KMS-11 (cell line): Measurements from ENCODE around the gene LMO1.

Source experiments
- H2AFZ ChIP-seq: fragments of 200-600 bp; sonication (generic); 2 replicates; pipeline ENCODE4 v1.6.1; 2016; ENCODE audit warnings: antibody characterized with exemption, mixed run types, low read depth
- H3K27ac ChIP-seq: fragments of 200-600 bp; sonication (generic); 2 replicates; pipeline ENCODE4 v1.6.1; 2016; ENCODE audit warnings: mild to moderate bottlenecking, mixed run types
- H3K27me3 ChIP-seq: fragments of 200-600 bp; sonication (generic); 2 replicates; pipeline ENCODE4 v1.6.1; 2017; ENCODE audit warnings: mild to moderate bottlenecking, low read depth, mixed run types, moderate library complexity; ENCODE audit not compliant: insufficient read depth
- H3K36me3 ChIP-seq: fragments of 200-600 bp; sonication (generic); 2 replicates; pipeline ENCODE4 v1.6.1; 2017; ENCODE audit warnings: mild to moderate bottlenecking, mixed run types; ENCODE audit not compliant: insufficient read depth
- H3K4me1 ChIP-seq: fragments of 200-600 bp; sonication (generic); 2 replicates; pipeline ENCODE4 v1.6.1; 2016; ENCODE audit warnings: mild to moderate bottlenecking, low read depth, mixed run types; ENCODE audit not compliant: poor library complexity, severe bottlenecking
- H3K4me2 ChIP-seq: fragments of 200-600 bp; sonication (generic); 2 replicates; pipeline ENCODE4 v1.7.0; 2016; ENCODE audit warnings: mild to moderate bottlenecking, mixed run types
- H3K4me3 ChIP-seq: fragments of 200-600 bp; sonication (generic); IDR thresholded peaks from 2 replicates; pipeline ENCODE4 v1.6.1; 2017; ENCODE audit warnings: low read depth, low read length, mixed read lengths; ENCODE audit not compliant: insufficient read depth
- H3K79me2 ChIP-seq: fragments of 200-600 bp; sonication (generic); 2 replicates; pipeline ENCODE4 v1.6.1; 2016; ENCODE audit warnings: low read depth, mixed run types; ENCODE audit not compliant: insufficient read depth
- H3K9ac ChIP-seq: fragments of 200-600 bp; sonication (generic); 2 replicates; pipeline ENCODE4 v1.6.1; 2016; ENCODE audit warnings: mild to moderate bottlenecking, mixed run types
- H4K20me1 ChIP-seq: fragments of 200-600 bp; sonication (generic); 2 replicates; pipeline ENCODE4 v1.6.1; 2016; ENCODE audit warnings: mild to moderate bottlenecking, mixed run types; ENCODE audit not compliant: insufficient read depth
- TF ChIP-seq, protein P1 (sequence below): fragments of 200-600 bp; sonication (generic); conservative IDR thresholded peaks from 2 replicates; pipeline ENCODE4 v1.6.1; 2017; ENCODE audit warnings: low read depth, mild to moderate bottlenecking, antibody characterized with exemption, low read length, moderate library complexity, mixed read lengths

Gene LMO1

DNA sequence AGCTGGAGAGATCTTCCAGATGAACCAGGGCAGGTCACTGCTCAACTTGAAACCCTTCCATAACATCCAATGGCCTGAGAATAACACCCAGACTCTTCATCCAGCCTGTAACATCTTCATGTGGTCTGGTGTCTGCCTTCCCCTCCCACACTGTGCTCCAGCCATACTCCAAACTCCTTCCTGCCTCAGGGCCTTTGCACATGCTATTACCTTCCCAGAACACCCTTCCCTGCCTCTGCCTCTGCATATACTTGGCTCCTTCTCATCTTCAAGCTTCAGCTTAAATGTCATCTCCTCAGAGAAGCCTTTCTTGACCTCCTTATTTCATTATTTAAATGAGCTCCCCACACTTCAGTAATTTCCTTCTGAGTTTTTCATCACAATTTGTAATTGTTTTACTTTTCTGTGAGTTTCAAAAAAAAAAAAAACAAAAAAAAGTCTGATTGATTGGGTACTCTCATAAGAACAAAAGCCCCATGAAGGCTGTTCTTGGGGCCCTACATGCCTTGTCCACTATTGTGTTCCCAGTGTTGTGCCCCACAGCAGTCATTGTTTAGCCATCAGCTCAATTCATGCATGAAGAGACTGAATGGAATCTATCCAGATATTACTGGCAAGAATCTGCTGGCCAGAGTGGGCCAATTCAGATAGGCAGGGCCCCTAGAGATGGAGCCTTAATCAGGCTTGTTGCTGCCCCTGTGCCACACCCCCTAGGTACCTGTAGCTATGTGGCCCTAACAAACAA lies 22.1 kb downstream of the LMO1 start:
- TF ChIP-seq, protein P1, sequence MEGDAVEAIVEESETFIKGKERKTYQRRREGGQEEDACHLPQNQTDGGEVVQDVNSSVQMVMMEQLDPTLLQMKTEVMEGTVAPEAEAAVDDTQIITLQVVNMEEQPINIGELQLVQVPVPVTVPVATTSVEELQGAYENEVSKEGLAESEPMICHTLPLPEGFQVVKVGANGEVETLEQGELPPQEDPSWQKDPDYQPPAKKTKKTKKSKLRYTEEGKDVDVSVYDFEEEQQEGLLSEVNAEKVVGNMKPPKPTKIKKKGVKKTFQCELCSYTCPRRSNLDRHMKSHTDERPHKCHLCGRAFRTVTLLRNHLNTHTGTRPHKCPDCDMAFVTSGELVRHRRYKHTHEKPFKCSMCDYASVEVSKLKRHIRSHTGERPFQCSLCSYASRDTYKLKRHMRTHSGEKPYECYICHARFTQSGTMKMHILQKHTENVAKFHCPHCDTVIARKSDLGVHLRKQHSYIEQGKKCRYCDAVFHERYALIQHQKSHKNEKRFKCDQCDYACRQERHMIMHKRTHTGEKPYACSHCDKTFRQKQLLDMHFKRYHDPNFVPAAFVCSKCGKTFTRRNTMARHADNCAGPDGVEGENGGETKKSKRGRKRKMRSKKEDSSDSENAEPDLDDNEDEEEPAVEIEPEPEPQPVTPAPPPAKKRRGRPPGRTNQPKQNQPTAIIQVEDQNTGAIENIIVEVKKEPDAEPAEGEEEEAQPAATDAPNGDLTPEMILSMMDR, result no peak
- no peak overlapping the region for H3K4me2 ChIP-seq
- no peak overlapping the region for H2AFZ ChIP-seq
- H3K36me3 ChIP-seq, result no peaks in the 10 kb centered on the region
- no peaks in the 10 kb centered on the region for H3K4me1 ChIP-seq
- H3K4me3 ChIP-seq, result no peak overlapping the region
- no peak overlapping the region for H3K9ac ChIP-seq
- no peaks in the 10 kb centered on the region for H3K27me3 ChIP-seq
- H3K27ac ChIP-seq, result no peak overlapping the region
- no peaks in the 10 kb centered on the region for H4K20me1 ChIP-seq
- H3K79me2 ChIP-seq, result no peaks in the 10 kb centered on the region

DNA sequence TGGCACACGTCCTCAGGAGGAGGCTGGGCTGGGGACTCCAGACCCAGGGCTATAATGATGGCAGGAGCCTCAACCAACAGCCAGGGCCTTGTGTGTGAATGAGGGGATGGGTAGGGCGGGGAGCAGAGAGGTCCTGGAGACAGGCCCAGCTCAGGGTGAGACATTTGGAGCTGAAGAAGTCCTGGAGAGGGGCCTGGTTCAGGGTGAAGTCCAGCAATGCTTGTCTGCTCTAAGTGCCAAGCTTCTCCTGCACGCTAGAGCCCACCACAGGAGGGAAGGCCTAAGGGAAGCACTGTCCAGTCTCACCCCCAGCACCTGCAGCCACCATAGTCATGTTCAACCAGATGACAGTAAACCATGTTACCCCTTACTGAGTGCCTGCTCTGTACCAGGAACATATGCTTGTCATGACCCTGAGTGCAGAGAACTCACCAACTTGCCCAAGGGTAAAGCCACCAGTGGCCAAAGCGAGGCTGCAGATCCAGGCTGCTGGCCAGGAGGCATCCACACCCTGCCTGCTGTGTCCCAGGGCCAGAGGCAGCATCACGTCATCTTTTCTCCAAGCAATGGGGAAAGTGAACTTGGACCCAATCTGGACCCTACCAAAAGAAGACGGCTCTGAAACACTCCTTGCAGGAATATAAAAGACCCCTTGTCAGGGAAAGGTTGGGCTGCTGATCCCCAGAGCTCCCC lies 24.0 kb downstream of the LMO1 start:
- Histone ChIP-seq H3K4me3 (no peak overlapping the region), H3K4me1 (peaks cover 11% of the 10 kb centered on the region), H2AFZ (no peak overlapping the region), H3K27me3 (no peaks in the 10 kb centered on the region), H3K4me2 (no peak overlapping the region), H3K79me2 (no peaks in the 10 kb centered on the region), H3K36me3 (no peaks in the 10 kb centered on the region), H3K27ac (no peak overlapping the region), H4K20me1 (no peaks in the 10 kb centered on the region), H3K9ac (no peak overlapping the region)
- TF ChIP-seq, protein P1, result no peak

DNA sequence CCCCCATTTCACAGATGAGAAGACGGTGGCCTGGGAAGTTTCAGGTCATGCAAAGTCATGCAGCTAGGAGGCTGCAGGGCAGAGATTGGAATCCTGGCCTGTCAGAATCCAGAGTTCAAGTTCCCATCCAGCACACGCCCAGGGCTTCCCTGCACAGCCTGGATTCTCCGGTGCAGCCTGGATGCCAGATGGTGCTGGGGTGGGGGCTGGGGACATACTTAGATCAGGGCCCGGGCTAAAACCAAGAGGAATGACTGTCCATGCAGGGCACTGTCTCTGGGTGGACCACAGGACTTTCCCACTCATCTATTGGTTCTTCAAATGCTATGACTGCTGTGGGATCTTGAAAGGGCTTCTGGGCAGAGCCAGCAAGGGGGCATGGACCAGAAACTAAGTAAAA lies 24.6 kb downstream of the LMO1 start:
- H3K36me3 ChIP-seq, result no peaks in the 10 kb centered on the region
- no peaks in the 10 kb centered on the region for H3K79me2 ChIP-seq
- no peaks in the 10 kb centered on the region for H4K20me1 ChIP-seq
- TF ChIP-seq, protein P1, result no peak
- H3K4me3 ChIP-seq, result no peak overlapping the region
- H3K27me3 ChIP-seq, result no peaks in the 10 kb centered on the region
- no peak overlapping the region for H3K27ac ChIP-seq
- no peak overlapping the region for H2AFZ ChIP-seq
- no peak overlapping the region for H3K4me2 ChIP-seq
- peaks cover 13% of the 10 kb centered on the region for H3K4me1 ChIP-seq
- no peak overlapping the region for H3K9ac ChIP-seq

DNA sequence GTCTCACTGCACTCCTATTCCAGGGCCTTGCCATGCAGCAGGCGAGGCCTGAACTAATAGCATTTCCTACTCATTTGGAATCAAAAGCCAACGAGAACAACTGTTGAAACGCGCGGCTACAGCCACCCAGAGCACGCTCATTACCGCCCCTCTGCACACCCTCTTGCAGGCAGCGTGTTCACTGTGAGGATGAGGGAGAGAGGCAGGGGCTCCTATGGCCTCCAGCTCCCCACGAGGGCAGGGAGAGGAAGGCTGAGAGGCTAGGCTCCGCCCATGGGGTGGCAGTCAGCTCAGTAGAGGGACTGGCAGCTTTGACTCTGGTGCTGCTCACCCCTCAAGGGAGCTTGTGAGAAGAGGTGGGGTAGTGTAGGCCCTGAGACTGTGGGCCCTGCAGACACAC lies 26.2 kb downstream of the LMO1 start:
- Histone ChIP-seq H3K4me3 (no peak overlapping the region), H3K36me3 (no peaks in the 10 kb centered on the region), H2AFZ (no peak overlapping the region), H4K20me1 (no peaks in the 10 kb centered on the region), H3K27me3 (no peaks in the 10 kb centered on the region), H3K9ac (no peak overlapping the region), H3K4me2 (no peak overlapping the region), H3K4me1 (peaks cover 13% of the 10 kb centered on the region), H3K79me2 (no peaks in the 10 kb centered on the region), H3K27ac (no peak overlapping the region)
- TF ChIP-seq, protein P1, result no peak
